Vagina (tissue), 2 donors: ENCODE measurements around the gene SLC8A1.

Source experiments
- CTCF ChIP-seq, 3 experiments: fragments of 450-650 bp in 2 of 3; fragments of 200-600 bp in 1 of 3; sonication (generic) in 1 of 3; IDR thresholded peaks; one replicate each; pipeline ENCODE4 v1.5.1; 2017 to 2019; ENCODE audit warnings: antibody characterized with exemption in 3 of 3, mild to moderate bottlenecking in 2 of 3, moderate library complexity in 2 of 3
- POLR2A ChIP-seq, 2 donors: fragments of 450-650 bp; IDR thresholded peaks; one replicate each; pipeline ENCODE4 v1.6.1; 2017; ENCODE audit warnings: antibody characterized with exemption in 2 of 2, mild to moderate bottlenecking in 2 of 2, moderate library complexity in 2 of 2
- POLR2AphosphoS5 ChIP-seq, 2 donors: sonication (generic); formaldehyde crosslinking; IDR thresholded peaks; one replicate each; pipeline ENCODE4 v1.9.0; 2017; ENCODE audit warnings: antibody characterized with exemption in 2 of 2, mild to moderate bottlenecking in 2 of 2, low read depth in 1 of 2; ENCODE audit not compliant: insufficient read depth in 1 of 2

- no peak for TF ChIP-seq CTCF (IDR thresholded peaks at IDR 0.05)
- no peak for TF ChIP-seq POLR2A (IDR thresholded peaks at IDR 0.05)
- TF ChIP-seq POLR2AphosphoS5 (IDR thresholded peaks at IDR 0.05; ENCODE audit: insufficient read depth in 1 of 2, low read depth in 1 of 2): no peak
These were observed 261.4 kb downstream of the SLC8A1 start for GRCh38 chr2:40190457-40190856.
